Skeletal muscle satellite cell (primary cell): ENCODE measurements around the gene SDK1.

Experiments used
- H3K27me3 ChIP-seq: 2 replicates; pipeline ENCODE4 v1.7.0; 2013; ENCODE audit warnings: low read length; ENCODE audit not compliant: control insufficient read depth, insufficient read depth
- H3K36me3 ChIP-seq: 2 replicates; pipeline ENCODE4 v1.7.0; 2013; ENCODE audit warnings: mild to moderate bottlenecking, control low read depth, low read length; ENCODE audit not compliant: insufficient read depth
- H3K4me1 ChIP-seq: 2 replicates; pipeline ENCODE4 v1.7.0; 2013; ENCODE audit warnings: low read length; ENCODE audit not compliant: control insufficient read depth, insufficient read depth
- H3K4me2 ChIP-seq: 2 replicates; pipeline ENCODE4 v1.7.0; 2013; ENCODE audit warnings: mild to moderate bottlenecking, low read length
- H3K4me3 ChIP-seq: 2 replicates; pipeline ENCODE4 v1.7.0; 2013; ENCODE audit warnings: low read length
- H3K9ac ChIP-seq: 2 replicates; pipeline ENCODE4 v1.7.0; 2013; ENCODE audit warnings: mild to moderate bottlenecking, low read depth, low read length, moderate library complexity
- H3K9me3 ChIP-seq: replicated peaks from 2 replicates; pipeline ENCODE4 v1.7.0; 2013; ENCODE audit warnings: mild to moderate bottlenecking, control low read depth, low read length

The SDK1 gene

GRCh38 chr7:3440509-3440908, 139.5 kb downstream of the SDK1 start:
- Histone ChIP-seq H3K4me2 (no peak overlapping the region), H3K27me3 (no peaks in the 10 kb centered on the region), H3K36me3 (peaks cover 9% of the 10 kb centered on the region)

GRCh38 chr7:3443716-3444115, 142.7 kb downstream of the SDK1 start:
- H3K4me3 ChIP-seq, result no peak overlapping the region
- H3K9me3 ChIP-seq, result peaks cover 7% of the 10 kb centered on the region
- no peaks in the 10 kb centered on the region for H3K27me3 ChIP-seq
- peaks cover 16% of the 10 kb centered on the region for H3K36me3 ChIP-seq
- no peak overlapping the region for H3K9ac ChIP-seq
- no peak overlapping the region for H3K4me2 ChIP-seq
- peaks cover 12% of the 10 kb centered on the region for H3K4me1 ChIP-seq

More at GRCh38 chr7:3440509-3440908, 139.5 kb downstream of the SDK1 start:
- Histone ChIP-seq H3K9me3 (no peaks in the 10 kb centered on the region), H3K9ac (no peak overlapping the region), H3K4me1 (peaks cover 41% of the 10 kb centered on the region), H3K4me3 (no peak overlapping the region)

- H3K4me3 ChIP-seq, result no peak overlapping the region
- H3K4me1 ChIP-seq, result no peaks in the 10 kb centered on the region
- H3K27me3 ChIP-seq, result no peaks in the 10 kb centered on the region
- H3K4me2 ChIP-seq, result no peak overlapping the region
- peaks cover 7% of the 10 kb centered on the region for H3K9me3 ChIP-seq
- peaks cover 16% of the 10 kb centered on the region for H3K36me3 ChIP-seq
- H3K9ac ChIP-seq, result no peak overlapping the region
These were observed 145.7 kb downstream of the SDK1 start for GRCh38 chr7:3446786-3447185.

GRCh38 chr7:3451701-3452100, 150.6 kb downstream of the SDK1 start:
- peaks cover 9% of the 10 kb centered on the region for H3K36me3 ChIP-seq
- no peaks in the 10 kb centered on the region for H3K27me3 ChIP-seq
- no peaks in the 10 kb centered on the region for H3K9me3 ChIP-seq
- H3K4me3 ChIP-seq, result no peak overlapping the region
- no peak overlapping the region for H3K9ac ChIP-seq
- H3K4me1 ChIP-seq, result peaks cover 4% of the 10 kb centered on the region
- no peak overlapping the region for H3K4me2 ChIP-seq

GRCh38 chr7:3453398-3453797, 152.3 kb downstream of the SDK1 start:
- Histone ChIP-seq H3K9ac (no peak overlapping the region), H3K4me2 (no peak overlapping the region), H3K4me1 (peaks cover 4% of the 10 kb centered on the region), H3K4me3 (no peak overlapping the region), H3K36me3 (peaks cover 9% of the 10 kb centered on the region), H3K27me3 (no peaks in the 10 kb centered on the region), H3K9me3 (no peaks in the 10 kb centered on the region)

- H3K9me3 ChIP-seq, result no peaks in the 10 kb centered on the region
- no peaks in the 10 kb centered on the region for H3K36me3 ChIP-seq
- H3K27me3 ChIP-seq, result no peaks in the 10 kb centered on the region
- H3K4me3 ChIP-seq, result no peak overlapping the region
- no peak overlapping the region for H3K9ac ChIP-seq
- no peak overlapping the region for H3K4me2 ChIP-seq
- H3K4me1 ChIP-seq, result peaks cover 4% of the 10 kb centered on the region
These were observed 154.9 kb downstream of the SDK1 start for GRCh38 chr7:3455806-3456595.

GRCh38 chr7:3459111-3459510, 158.1 kb downstream of the SDK1 start:
- H3K36me3 ChIP-seq, result no peaks in the 10 kb centered on the region
- no peak overlapping the region for H3K4me3 ChIP-seq
- peaks cover 4% of the 10 kb centered on the region for H3K4me1 ChIP-seq
- no peaks in the 10 kb centered on the region for H3K9me3 ChIP-seq
- H3K9ac ChIP-seq, result no peak overlapping the region
- H3K27me3 ChIP-seq, result no peaks in the 10 kb centered on the region
- no peak overlapping the region for H3K4me2 ChIP-seq

GRCh38 chr7:3461923-3462322, 160.9 kb downstream of the SDK1 start:
- Histone ChIP-seq H3K4me2 (no peak overlapping the region), H3K9me3 (no peaks in the 10 kb centered on the region), H3K4me1 (no peaks in the 10 kb centered on the region), H3K9ac (no peak overlapping the region), H3K4me3 (no peak overlapping the region), H3K27me3 (no peaks in the 10 kb centered on the region), H3K36me3 (peaks cover 3% of the 10 kb centered on the region)

GRCh38 chr7:3463696-3464095, 162.6 kb downstream of the SDK1 start:
- Histone ChIP-seq H3K4me3 (no peak overlapping the region), H3K9ac (no peak overlapping the region), H3K4me2 (no peak overlapping the region), H3K9me3 (no peaks in the 10 kb centered on the region), H3K27me3 (no peaks in the 10 kb centered on the region), H3K36me3 (peaks cover 3% of the 10 kb centered on the region), H3K4me1 (no peaks in the 10 kb centered on the region)

GRCh38 chr7:3464900-3465622, 164.0 kb downstream of the SDK1 start:
- H3K4me2 ChIP-seq, result no peak overlapping the region

GRCh38 chr7:3466261-3466660, 165.2 kb downstream of the SDK1 start:
- no peaks in the 10 kb centered on the region for H3K4me1 ChIP-seq
- no peak overlapping the region for H3K4me2 ChIP-seq
- H3K4me3 ChIP-seq, result no peak overlapping the region
- H3K9ac ChIP-seq, result no peak overlapping the region
- H3K27me3 ChIP-seq, result no peaks in the 10 kb centered on the region
- H3K36me3 ChIP-seq, result peaks cover 3% of the 10 kb centered on the region
- H3K9me3 ChIP-seq, result no peaks in the 10 kb centered on the region

More at GRCh38 chr7:3464900-3465622, 164.0 kb downstream of the SDK1 start:
- H3K4me1 ChIP-seq, result no peaks in the 10 kb centered on the region
- peaks cover 3% of the 10 kb centered on the region for H3K36me3 ChIP-seq
- H3K9ac ChIP-seq, result no peak overlapping the region
- H3K9me3 ChIP-seq, result no peaks in the 10 kb centered on the region
- no peak overlapping the region for H3K4me3 ChIP-seq
- no peaks in the 10 kb centered on the region for H3K27me3 ChIP-seq
